Gastroesophageal sphincter (tissue), 3 donors: ENCODE measurements around the gene NPHP4.

Source experiments
- CTCF ChIP-seq, 4 experiments: fragments of 200-600 bp in 2 of 4; fragments of 450-650 bp in 2 of 4; sonication (generic) in 1 of 4; IDR thresholded peaks; one replicate each; pipeline ENCODE4 v1.5.1; 2017 to 2019; ENCODE audit warnings: antibody characterized with exemption in 4 of 4, mild to moderate bottlenecking in 2 of 4, moderate library complexity in 2 of 4
- EP300 ChIP-seq: sonication (generic); formaldehyde crosslinking; IDR thresholded peaks from one replicate; pipeline ENCODE4 v1.6.1; 2017; ENCODE audit warnings: antibody characterized with exemption, mild to moderate bottlenecking
- POLR2A ChIP-seq, 2 donors: fragments of 450-650 bp; IDR thresholded peaks; one replicate each; pipeline ENCODE4 v1.6.1; 2017; ENCODE audit warnings: antibody characterized with exemption in 2 of 2, mild to moderate bottlenecking in 2 of 2, moderate library complexity in 1 of 2
- POLR2AphosphoS5 ChIP-seq: sonication (generic); formaldehyde crosslinking; IDR thresholded peaks from one replicate; pipeline ENCODE4 v1.6.1; 2017; ENCODE audit warnings: antibody characterized with exemption

- TF ChIP-seq EP300 (no peak), CTCF (IDR thresholded peaks at IDR 0.05) (no peak), POLR2AphosphoS5 (no peak), POLR2A (IDR thresholded peaks at IDR 0.05) (no peak)
These were observed 46.8 kb downstream of the NPHP4 start for GRCh38 chr1:5945445-5945844.
